Ishikawa (cell line): ENCODE measurements around the gene IGFBP2.

ENCODE experiments used
- CEBPB ChIP-seq: IDR thresholded peaks from 2 replicates; pipeline ENCODE4 v1.6.1; 2012
- CREB1 ChIP-seq: IDR thresholded peaks from 2 replicates; pipeline ENCODE4 v1.6.1; 2012; ENCODE audit warnings: low read depth
- EGR1 ChIP-seq: IDR thresholded peaks from 2 replicates; pipeline ENCODE4 v1.6.1; 2012
- EP300 ChIP-seq: IDR thresholded peaks from 2 replicates; pipeline ENCODE4 v1.6.1; 2012; ENCODE audit warnings: borderline replicate concordance
- FOXM1 ChIP-seq: IDR thresholded peaks from 2 replicates; pipeline ENCODE4 v1.6.1; 2012; ENCODE audit warnings: low read depth, borderline replicate concordance
- NFIC ChIP-seq: IDR thresholded peaks from 2 replicates; pipeline ENCODE4 v1.6.1; 2012
- RAD21 ChIP-seq: IDR thresholded peaks from 2 replicates; pipeline ENCODE4 v1.6.1; 2012; ENCODE audit warnings: low read depth
- TAF1 ChIP-seq: IDR thresholded peaks from 2 replicates; pipeline ENCODE4 v1.6.1; 2012; ENCODE audit warnings: low read depth, mild to moderate bottlenecking
- TCF12 ChIP-seq: IDR thresholded peaks from 2 replicates; pipeline ENCODE4 v1.6.1; 2012; ENCODE audit warnings: low read depth
- TEAD4 ChIP-seq: IDR thresholded peaks from 2 replicates; pipeline ENCODE4 v1.6.1; 2012
- YY1 ChIP-seq: IDR thresholded peaks from 2 replicates; pipeline ENCODE4 v1.6.1; 2012; ENCODE audit warnings: low read depth
- ZBTB7A ChIP-seq: IDR thresholded peaks from 2 replicates; pipeline ENCODE4 v1.6.1; 2012; ENCODE audit warnings: low read depth
- TF ChIP-seq, protein P1 (sequence below): IDR thresholded peaks from 2 replicates; pipeline ENCODE4 v1.6.1; 2012; ENCODE audit warnings: low read depth, mild to moderate bottlenecking
- TF ChIP-seq, protein P2 (sequence below): IDR thresholded peaks from 2 replicates; pipeline ENCODE4 v1.6.1; 2012
- TF ChIP-seq, protein P3 (sequence below): IDR thresholded peaks from 2 replicates; pipeline ENCODE4 v1.6.1; 2012

The IGFBP2 gene

DNA sequence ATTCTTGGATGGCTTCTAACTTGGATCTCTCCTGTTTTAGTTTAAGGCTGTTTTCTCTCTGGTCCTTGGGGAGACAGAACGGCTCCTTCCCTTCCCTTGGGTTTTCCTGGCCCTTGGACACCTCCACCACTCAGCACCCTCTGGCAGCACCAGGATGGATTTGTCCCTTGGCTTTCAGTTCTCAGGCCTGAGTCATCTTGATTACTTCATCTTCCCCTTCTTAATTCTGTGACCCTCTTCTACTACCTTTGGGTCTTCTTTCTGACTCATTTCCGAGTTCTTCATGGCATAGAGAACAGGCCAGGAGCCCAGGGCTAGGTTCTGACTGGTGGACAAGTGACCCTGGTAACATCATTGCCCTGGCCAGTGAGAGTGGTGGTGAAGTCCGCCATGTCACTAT is 14.9 kb downstream of the IGFBP2 start:
- TF ChIP-seq, protein P1, sequence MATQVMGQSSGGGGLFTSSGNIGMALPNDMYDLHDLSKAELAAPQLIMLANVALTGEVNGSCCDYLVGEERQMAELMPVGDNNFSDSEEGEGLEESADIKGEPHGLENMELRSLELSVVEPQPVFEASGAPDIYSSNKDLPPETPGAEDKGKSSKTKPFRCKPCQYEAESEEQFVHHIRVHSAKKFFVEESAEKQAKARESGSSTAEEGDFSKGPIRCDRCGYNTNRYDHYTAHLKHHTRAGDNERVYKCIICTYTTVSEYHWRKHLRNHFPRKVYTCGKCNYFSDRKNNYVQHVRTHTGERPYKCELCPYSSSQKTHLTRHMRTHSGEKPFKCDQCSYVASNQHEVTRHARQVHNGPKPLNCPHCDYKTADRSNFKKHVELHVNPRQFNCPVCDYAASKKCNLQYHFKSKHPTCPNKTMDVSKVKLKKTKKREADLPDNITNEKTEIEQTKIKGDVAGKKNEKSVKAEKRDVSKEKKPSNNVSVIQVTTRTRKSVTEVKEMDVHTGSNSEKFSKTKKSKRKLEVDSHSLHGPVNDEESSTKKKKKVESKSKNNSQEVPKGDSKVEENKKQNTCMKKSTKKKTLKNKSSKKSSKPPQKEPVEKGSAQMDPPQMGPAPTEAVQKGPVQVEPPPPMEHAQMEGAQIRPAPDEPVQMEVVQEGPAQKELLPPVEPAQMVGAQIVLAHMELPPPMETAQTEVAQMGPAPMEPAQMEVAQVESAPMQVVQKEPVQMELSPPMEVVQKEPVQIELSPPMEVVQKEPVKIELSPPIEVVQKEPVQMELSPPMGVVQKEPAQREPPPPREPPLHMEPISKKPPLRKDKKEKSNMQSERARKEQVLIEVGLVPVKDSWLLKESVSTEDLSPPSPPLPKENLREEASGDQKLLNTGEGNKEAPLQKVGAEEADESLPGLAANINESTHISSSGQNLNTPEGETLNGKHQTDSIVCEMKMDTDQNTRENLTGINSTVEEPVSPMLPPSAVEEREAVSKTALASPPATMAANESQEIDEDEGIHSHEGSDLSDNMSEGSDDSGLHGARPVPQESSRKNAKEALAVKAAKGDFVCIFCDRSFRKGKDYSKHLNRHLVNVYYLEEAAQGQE = no peak
- TF ChIP-seq CEBPB (no peak), TEAD4 (no peak), NFIC (no peak), EGR1 (no peak), TAF1 (no peak), EP300 (no peak), ZBTB7A (no peak), CREB1 (no peak), RAD21 (no peak), YY1 (no peak), TCF12 (no peak)
- TF ChIP-seq, protein P2, sequence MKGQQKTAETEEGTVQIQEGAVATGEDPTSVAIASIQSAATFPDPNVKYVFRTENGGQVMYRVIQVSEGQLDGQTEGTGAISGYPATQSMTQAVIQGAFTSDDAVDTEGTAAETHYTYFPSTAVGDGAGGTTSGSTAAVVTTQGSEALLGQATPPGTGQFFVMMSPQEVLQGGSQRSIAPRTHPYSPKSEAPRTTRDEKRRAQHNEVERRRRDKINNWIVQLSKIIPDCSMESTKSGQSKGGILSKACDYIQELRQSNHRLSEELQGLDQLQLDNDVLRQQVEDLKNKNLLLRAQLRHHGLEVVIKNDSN = no peak
- TF ChIP-seq, protein P3, sequence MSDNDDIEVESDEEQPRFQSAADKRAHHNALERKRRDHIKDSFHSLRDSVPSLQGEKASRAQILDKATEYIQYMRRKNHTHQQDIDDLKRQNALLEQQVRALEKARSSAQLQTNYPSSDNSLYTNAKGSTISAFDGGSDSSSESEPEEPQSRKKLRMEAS = no peak

DNA sequence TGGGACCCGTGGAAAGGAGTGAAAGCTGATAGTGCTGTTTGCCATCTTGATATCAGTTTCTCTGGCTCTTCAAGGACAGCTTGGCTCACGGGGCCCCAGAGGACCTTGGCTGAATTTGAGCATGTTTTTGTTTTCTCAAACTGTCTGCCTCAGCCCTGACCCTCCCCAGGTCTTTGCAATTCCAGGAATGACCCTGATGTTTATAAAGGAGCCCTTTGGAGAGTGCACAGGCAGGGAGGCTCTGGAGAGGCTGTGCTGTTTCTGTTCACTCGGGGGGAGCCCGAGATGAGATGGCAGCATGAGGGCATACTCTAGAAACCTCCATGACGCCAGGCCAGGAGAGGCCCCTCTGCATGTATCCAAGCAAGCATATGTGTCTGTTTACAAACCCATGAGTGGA is 16.4 kb downstream of the IGFBP2 start:
- TF ChIP-seq TAF1 (no peak), RAD21 (no peak), EP300 (no peak), ZBTB7A (no peak), FOXM1 (no peak), NFIC (no peak), CREB1 (no peak)
- TF ChIP-seq, protein P1 = no peak
- TF ChIP-seq, protein P3 = no peak
- TF ChIP-seq, protein P2 = no peak

DNA sequence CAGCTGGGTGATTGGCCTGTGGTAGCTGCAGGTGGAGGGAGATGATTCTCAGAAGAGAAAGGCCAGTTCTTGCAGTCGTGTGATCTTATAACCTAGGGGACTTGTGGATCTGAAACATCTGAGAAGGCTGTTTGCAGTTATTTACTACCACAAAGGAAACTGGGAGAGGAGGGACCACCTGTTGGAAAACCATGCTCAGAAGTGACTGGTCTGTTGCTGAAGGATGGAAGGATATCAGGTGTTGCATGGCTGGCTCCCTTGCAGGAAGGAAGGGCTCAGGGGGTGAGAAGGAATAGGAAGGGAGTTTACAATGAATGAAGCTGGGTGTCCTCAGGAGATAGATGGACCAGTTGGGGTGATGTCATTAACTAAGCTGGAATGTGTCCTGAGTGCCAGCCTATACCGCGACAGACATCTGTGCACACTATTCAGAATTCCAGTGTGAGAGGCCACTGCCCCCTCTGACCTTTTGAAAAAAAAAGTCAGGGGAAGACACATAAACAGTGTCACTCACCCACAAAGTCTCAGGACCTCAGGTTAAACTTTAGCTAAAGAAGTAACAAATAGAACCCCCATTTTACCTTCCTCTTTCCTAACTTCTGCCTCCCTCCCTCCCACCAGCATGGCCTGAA is 17.5 kb downstream of the IGFBP2 start:
- TF ChIP-seq TCF12 (no peak), FOXM1 (no peak), EP300 (no peak), TEAD4 (no peak), CREB1 (no peak), RAD21 (no peak), NFIC (no peak), YY1 (no peak), TAF1 (no peak), EGR1 (no peak), ZBTB7A (no peak), CEBPB (no peak)
- TF ChIP-seq, protein P1 = no peak
- TF ChIP-seq, protein P3 = no peak
- TF ChIP-seq, protein P2 = no peak

DNA sequence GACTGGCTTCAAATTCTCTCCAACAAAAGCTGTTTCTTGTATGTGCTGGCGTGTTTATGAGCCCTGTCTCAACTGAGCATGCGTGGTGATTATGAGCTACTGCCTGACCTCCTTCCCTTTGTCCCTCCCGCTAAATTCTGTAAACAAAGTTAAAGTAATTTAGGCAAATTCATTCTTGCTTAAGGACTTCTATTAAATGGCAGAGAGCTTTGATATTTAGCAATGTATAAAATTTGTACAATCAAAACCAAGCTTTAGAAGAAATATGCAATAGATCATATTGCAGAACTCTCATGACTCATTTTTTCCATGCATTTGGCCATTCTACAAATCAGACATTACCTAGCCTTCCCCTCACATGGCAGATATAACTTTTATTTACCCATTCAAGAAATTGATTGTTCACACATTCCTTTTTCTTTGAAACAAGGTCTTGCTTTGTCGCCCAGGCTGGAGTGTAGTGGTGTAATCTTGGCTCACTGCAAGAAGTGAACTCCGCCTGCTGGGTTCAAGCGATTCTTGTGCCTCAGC is 18.2 kb downstream of the IGFBP2 start:
- TF ChIP-seq, protein P2 = no peak
- peak; percentile 27; the same call in 1 of the 2 replicates for TF ChIP-seq FOXM1
